Measurements from ENCODE around the gene ERC2. TPM values are rescaled to one million over a fixed set of nuclear protein-coding genes. Genes with fewer than 3 reads are reported as not detected.
"Not testable (repeated sequence)": the region's sequence is repeated elsewhere in the genome, so short reads cannot be mapped to it uniquely, and the experiment has no call there.

ERC2 gene
- total RNA-seq, 1 donor: 0.43 TPM

GRCh38 chr3:56277236-56277635 is 191.0 kb downstream of the ERC2 start:
- no peak overlapping the region for H3K4me3 ChIP-seq (ENCODE audit: low read depth, low read length)
- no peak for DNase-seq (ENCODE audit: low read depth)
- no peak for TF ChIP-seq CTCF (IDR thresholded peaks at IDR 0.05; ENCODE audit: insufficient read depth, low read depth, low read length)

- DNase-seq (ENCODE audit: low read depth): no peak
- H3K4me3 ChIP-seq (ENCODE audit: low read depth, low read length): no peak overlapping the region
- no peak for TF ChIP-seq CTCF (IDR thresholded peaks at IDR 0.05; ENCODE audit: insufficient read depth, low read depth, low read length)
These were observed 193.1 kb downstream of the ERC2 start for GRCh38 chr3:56275120-56275519.

- TF ChIP-seq CTCF (IDR thresholded peaks at IDR 0.05; ENCODE audit: insufficient read depth, low read depth, low read length): no peak
- no peak overlapping the region for H3K4me3 ChIP-seq (ENCODE audit: low read depth, low read length)
- no peak for DNase-seq (ENCODE audit: low read depth)
These were observed 198.3 kb downstream of the ERC2 start for GRCh38 chr3:56269755-56270535.

- no peak overlapping the region for H3K4me3 ChIP-seq (ENCODE audit: low read depth, low read length)
- no peak for DNase-seq (ENCODE audit: low read depth)
- no peak for TF ChIP-seq CTCF (IDR thresholded peaks at IDR 0.05; ENCODE audit: insufficient read depth, low read depth, low read length)
These were observed 199.5 kb downstream of the ERC2 start for GRCh38 chr3:56268616-56269383.

GRCh38 chr3:56261852-56262251 is 206.4 kb downstream of the ERC2 start:
- not testable (repeated sequence) for H3K4me3 ChIP-seq (ENCODE audit: low read depth, low read length); DNase-seq (ENCODE audit: low read depth)

- TF ChIP-seq CTCF (IDR thresholded peaks at IDR 0.05; ENCODE audit: insufficient read depth, low read depth, low read length): no peak
- no peak for DNase-seq (ENCODE audit: low read depth)
These were observed 208.0 kb downstream of the ERC2 start for GRCh38 chr3:56260262-56260661.

GRCh38 chr3:56257826-56258225 is 210.4 kb downstream of the ERC2 start:
- no peak for TF ChIP-seq CTCF (IDR thresholded peaks at IDR 0.05; ENCODE audit: insufficient read depth, low read depth, low read length)
- DNase-seq (ENCODE audit: low read depth): no peak
- H3K4me3 ChIP-seq (ENCODE audit: low read depth, low read length): no peak overlapping the region

More at GRCh38 chr3:56260262-56260661, 208.0 kb downstream of the ERC2 start:
- no peak overlapping the region for H3K4me3 ChIP-seq (ENCODE audit: low read depth, low read length)

Measured in fibroblast of villous mesenchyme (primary cell).